HuH-7 (cell line): Measurements from ENCODE around the gene PRC1.
A peak's percentile ranks its signal among the peaks of the same experiment; 100 is the strongest.
"Not testable (repeated sequence)": the region's sequence is repeated elsewhere in the genome, so short reads cannot be mapped to it uniquely, and the experiment has no call there.

Source experiments
- DNase-seq: peaks from one replicate; pipeline ENCODE4 v3.0.0; 2011; ENCODE audit warnings: low spot score

Gene PRC1, protein sequence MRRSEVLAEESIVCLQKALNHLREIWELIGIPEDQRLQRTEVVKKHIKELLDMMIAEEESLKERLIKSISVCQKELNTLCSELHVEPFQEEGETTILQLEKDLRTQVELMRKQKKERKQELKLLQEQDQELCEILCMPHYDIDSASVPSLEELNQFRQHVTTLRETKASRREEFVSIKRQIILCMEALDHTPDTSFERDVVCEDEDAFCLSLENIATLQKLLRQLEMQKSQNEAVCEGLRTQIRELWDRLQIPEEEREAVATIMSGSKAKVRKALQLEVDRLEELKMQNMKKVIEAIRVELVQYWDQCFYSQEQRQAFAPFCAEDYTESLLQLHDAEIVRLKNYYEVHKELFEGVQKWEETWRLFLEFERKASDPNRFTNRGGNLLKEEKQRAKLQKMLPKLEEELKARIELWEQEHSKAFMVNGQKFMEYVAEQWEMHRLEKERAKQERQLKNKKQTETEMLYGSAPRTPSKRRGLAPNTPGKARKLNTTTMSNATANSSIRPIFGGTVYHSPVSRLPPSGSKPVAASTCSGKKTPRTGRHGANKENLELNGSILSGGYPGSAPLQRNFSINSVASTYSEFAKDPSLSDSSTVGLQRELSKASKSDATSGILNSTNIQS

DNA sequence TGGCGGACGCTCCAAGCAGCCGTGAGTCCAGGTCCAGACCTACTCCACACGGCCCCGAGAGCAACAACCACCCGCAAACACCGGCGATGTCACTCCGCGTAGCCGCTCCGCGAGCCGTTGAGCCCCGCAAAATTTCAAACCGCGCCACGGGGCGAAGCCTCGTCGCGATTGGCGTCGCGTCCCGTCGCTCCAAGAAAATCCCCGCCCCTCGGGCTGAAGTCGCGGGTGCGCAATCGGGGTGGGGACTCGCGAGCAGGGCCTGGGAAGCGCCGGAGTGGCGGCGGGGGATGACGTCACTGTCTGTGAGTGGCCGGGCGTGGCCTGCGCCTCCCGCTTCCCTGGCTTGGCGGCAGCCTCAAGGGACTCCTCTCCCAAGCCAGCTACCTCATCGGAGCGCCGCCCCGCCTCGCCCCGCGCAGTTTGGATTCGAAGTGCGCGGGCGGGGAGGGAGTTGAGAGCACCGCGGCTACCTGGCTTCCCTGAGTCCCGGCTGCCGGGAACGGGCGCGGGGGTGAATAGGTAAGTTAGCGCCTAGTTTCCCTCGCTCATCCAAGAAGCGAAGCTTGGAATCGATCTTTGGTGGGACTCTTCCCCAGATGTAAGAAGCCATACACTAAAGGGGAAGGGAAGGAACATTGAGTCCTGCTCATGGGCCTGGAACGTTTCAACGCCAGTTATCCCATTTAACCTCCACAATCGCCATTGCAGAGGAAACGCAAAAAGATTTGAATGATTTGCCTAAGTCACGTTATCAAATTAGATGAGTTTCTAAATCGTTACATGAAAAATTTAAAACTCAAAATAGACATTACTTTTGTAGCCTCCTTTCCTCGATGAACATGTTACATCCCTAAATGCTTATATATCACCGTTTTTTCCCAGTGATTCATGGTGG, at the start of gene PRC1:
Gene PRC1, minus strand, starts transcription at position 119 of the 895 bp plus-strand sequence. Its CDS starts 118 bp downstream, at position 1.
- peak; percentile 98 for DNase-seq

DNA sequence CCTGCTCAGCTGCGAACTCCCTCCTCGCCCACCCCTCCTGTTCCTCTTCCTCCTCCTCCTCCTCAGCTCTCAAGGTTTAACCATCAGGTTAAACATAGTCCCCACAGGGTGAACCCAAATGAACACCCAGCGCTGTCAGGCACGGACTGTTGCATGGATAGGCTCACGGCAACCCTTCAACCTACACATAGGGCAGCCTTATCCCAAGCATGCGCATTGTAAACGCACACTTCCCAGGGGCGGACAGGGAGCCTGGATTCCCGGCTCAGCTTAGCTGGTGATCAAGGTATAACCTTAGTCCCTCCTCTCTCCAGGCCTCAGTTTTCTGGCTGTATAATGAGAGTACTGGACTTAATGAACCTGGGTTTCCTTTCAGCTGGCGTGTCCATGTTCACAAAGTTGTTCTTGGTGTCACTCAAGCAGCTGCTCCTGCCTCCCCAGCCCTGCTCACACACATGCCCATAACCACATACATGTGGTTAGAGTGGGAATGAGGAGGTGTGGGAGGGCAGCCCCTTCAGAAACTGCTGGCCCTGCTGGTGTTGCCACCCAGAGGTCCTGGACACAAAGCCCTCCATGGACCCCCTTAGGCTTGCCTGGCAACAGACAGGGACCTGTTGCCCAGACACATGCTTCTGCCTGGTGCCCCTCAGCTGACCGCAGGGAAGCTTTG, 49.0 kb upstream of the PRC1 start:
- DNase-seq: no peak

DNA sequence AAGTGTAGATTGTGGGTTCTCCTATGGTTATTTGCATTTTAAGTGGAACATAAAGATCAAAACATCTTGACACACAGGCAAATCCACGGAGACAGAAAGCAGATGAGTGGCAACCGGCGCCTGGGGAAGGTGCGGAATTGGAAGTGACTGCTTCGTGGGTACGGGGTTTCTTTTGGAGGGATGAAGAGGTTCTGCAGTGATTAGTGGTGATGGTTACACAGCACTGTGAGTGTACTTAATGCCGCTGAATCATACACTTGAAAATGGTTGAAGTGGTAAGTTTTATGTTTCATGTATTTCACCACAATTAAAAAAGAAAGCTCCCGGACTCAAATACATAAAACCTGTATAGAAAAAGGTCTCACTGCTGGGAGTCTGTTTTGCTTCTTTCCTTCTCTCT, 46.5 kb upstream of the PRC1 start:
- no peak for DNase-seq

DNA sequence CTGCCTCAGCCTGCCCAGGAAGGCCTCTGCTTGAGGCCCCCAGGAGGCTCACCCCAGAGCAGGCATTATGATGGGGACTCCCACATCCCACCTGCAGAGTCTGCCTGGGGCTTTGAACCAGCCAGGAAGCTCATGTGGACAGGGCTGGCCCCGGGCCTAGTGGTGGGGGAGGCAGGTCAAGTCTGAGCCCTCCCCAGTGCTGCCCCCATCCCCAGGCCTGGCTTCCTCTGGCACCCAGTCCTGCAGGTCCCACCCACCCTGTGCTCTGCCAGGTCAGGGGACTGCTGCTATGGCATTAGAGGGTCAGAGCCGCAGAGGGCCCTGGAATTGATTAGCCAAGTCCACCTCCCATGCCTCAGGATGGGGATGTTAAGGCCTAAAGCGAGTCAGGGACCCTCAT, 45.7 kb upstream of the PRC1 start:
- no peak for DNase-seq

DNA sequence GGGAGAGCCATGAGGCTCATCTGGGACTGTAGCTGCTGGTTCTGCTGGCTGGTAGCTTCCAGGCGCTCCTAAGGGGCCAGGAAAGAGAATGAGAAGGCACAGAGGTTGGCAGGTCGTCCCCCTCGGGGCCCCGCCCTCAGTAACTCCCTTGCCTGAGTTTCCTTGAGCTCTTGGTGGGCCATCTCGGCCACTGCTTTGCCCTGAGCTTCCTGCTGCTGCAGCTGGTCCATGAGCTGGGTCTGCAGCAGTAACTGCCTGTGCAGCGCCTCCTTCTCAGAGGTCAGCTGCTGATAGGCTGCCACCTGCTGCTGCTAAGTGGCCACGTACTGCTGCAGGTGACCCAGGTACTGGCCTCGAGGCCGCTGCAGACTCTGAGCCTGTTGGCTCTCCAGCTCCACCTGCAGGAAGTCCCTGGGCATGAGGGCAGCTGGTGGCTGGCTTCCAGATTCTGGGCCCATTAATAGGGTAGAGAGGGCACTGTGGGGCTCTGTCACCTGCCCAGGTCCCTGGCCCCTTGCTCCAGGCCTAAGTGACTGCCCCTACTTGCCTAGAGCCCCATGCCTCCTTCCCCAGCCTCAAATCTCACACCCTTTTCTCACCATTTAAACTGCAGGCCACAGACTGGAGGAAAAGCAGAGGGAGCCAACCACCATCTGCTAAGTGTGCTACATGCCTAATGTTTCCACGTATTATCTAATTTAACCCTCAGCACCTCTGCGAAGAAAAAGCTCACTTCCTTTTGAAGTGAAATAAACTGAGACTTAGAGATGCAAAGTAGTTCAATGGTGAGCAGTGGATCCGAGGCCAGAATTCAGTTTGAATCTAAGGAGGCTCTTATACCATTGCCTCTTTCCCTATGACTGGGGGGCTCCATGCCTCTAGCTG, 38.8 kb upstream of the PRC1 start:
- DNase-seq: peak; percentile 60

DNA sequence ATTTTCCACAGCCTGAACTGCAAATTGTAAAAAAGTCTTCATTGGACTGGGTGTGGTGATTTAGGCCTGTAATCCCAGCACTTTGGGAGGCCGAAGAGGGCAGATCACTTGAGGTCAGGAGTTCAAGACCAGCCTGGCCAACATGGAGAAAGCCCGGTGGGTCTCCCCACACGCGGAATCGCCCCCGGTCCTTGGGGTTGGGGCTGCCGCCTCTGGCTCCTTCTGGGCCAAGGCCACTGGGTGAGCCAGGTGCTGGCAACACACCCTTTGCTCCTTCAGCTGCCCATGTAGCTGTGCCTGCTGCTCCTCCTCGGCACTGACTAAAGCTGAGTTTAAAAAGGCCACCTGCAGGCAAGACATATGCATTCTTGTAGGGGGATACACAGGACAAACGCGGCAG, 37.5 kb upstream of the PRC1 start:
- no peak for DNase-seq

DNA sequence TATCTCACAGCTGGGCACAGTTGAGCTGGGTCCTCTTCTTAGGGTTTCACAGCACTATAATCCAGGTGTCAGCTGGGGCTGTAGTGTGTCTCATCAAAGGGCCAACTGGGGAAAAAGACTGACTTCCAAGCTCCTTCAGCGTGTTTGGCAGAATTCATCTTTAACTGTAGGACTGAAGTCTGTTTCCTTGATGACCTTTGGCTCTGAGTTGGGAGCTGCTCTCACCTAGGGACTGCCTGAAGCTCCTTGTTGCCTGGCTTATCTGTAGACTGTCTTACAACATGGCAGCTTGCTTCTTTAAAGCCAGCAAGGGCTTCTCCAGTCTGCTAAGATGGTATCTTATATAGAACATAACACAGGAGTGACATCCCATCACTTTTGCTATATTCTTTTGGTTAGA, 33.3 kb upstream of the PRC1 start:
- DNase-seq: no peak

DNA sequence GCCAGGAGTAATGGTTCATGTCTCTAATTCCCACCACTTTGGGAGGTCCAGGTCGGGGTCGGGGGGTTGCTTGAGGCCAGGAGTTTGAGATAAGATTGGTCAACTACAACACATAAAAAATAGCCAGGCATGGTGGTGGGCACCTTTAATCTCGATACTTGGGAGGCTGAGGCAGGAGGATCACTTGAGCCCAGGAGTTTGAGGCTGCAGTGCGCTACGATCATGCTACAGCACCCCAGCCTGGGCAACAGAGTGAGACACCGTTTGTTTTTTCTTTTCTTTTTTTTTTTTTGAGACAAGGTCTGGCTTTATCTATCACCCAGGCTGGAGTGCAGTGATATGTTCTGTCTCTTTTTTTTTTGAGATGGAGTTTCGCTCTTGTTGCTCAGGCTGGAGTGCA, 29.4 kb upstream of the PRC1 start:
- no peak for DNase-seq

DNA sequence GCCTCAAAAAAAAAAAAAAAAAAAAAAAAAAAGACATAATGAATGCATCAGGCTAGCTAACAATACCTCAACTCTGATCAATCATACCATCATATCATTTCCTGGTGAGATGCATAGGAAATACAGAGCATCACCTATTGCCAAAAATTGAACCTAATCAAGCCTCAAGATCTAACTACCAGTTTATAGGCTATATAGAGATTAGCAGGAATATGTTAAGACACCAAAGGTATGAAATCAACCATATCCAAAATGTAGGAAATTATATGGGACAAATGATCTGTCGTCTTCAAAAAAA, 28.4 kb upstream of the PRC1 start:
- no peak for DNase-seq

DNA sequence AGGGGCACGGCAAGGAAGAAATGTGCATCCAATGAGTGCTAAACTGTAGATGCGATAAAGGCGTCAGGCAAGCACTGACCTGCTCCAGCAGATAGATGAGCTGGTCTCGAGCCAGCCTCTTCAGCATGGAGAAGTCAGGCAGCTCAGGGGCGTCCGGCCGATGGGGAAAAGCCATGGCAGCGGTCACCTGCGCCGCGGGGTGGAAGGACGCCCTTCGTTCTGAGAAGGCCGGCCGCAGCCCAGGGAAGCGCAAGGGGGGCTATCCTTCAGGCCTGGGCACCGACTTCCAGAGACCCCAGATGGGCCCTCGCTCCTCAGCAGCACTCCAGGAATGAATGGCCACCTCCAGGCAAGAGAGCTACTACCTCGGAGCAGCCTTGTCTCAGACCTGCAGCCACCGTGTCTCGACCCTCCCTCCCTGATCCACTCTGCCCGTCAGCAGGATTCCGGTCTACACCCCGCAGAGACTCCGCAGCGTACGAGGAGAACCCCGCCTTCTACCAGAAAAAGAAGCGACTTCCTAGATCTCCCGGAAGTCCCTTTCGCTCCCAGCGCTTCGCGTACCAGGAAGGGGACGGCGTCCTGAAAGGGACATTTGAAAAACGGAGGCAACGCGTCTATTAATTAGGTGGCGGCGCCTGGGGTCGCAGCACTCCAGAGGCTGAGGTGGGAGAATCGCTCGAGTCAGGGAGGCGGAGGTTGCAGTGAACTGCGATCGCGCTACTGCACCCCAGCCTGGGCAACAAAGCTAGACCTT, 27.9 kb upstream of the PRC1 start, which contains the start of gene VPS33B:
Gene VPS33B, minus strand, starts transcription at position 520 of the 757 bp plus-strand sequence. Its CDS starts 345 bp downstream, at position 175.
- peak; percentile 79 for DNase-seq

DNA sequence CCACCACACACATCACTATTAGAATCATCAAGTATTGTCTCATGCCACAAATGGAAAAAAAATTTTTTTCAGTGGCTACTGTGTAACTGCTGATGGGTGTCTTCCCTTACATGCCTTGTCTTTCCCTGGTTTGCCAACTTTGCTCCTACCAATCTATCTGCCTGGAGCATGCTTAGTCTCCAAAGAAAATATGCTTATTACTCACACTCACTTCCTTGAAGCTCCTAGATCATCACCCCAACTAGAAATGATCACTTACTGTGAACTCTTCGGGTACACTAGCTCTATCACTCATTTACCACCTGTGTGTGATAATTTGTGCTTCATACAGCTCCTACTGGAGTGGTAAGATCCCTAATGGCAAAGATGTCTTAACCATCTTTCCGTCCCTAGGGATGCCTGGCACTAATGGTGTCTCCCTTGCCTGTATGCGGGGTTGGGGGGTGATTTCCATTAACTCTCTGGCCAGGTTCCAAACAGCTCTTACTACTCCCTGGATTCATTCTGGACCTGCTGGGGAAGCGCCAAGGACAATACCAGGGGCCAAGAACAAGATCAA, 27.3 kb upstream of the PRC1 start:
- no peak for DNase-seq

DNA sequence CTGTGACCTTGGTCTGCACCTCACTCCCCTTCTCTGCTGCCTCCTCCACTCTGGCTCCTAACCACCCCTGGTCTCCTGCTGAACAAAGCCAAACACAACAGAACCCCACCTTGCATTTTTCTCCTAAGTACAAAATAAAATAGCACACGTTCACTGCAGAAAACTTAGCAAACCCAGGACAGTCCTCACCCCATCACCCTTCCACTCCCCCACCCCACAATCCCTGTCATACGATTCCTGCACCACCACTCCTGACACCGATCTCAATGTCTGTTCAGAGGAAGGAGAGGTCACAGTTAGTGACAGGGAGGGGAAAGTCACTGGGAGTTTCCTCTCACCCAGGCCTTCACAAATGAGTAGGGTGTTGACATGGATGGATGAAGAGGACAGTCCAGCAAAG, 23.8 kb upstream of the PRC1 start:
- no peak for DNase-seq

DNA sequence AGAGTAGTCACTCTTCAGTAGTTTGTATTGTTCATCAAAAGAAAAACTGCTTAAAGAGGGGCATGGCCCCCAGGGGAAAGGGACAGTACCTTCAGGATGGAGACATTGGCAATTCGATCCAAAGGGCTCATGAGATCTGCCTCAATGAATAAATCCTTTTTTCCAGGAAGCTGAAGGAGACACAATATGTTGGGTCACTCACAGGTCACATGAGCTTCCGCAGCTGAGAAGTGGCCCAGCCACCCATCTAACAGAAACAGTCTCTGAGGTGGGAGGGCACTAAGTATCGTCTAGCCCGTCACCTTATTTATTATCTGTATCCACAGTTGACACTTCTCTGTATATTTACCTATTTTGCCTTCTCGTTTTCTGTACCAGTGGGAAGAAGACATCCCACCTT, 23.4 kb upstream of the PRC1 start:
- no peak for DNase-seq

DNA sequence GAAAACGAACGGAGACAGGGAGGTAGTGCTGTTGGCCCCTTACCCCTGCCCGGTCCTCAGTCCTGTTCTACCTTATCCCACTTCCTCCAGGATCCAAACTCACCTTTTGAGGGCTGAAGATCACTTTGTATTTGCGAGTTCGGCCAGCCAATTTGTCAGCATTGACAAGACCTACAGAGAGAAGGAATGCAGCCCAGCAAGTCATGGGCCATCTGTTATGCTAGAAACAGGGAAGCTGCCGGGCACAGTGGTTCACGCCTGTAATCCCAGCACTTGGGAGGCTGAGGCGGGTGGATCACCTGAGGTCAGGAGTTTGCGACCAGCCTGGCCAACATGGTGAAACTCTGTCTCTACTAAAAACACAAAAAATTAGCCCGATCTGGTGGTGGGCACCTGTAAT, 19.4 kb upstream of the PRC1 start:
- DNase-seq: not testable (repeated sequence)

DNA sequence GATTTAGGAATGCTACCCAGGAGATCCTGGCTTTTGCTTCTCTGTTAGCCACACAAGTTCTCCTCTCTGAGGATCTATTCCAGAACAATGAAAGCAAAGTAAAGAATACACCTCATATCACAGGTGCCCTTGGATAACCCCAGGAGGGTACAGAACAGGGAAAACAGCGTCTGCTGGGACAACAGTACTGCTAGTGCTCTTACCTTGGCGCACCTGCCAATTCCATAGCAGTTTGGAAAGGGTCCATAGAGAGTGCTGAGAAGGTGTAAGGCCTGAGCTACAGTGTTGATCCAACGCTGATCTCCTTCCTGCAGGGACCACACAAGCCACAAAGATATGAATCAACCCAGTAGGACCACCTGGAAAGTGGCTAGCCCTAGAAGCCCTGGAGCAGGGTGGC, 12.9 kb upstream of the PRC1 start:
- DNase-seq: no peak

DNA sequence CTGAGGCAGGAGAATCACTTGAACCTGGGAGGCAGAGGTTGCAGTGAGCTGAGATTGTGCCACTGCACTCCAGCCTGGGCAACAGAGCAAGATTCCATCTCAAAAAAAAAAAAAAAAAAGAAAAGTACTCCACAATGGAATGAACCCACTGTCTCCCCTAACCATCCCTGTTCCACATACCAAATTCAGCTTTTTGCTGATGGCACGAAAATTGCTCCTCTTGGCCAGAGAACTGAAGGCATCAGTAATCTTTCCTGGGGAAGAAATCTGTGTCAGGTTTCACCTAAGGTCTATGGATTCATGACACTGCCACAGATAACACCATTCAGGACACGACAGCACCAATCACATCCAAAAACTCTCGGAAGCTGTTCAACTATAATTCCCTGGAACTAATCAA, 6.9 kb upstream of the PRC1 start:
- no peak for DNase-seq

DNA sequence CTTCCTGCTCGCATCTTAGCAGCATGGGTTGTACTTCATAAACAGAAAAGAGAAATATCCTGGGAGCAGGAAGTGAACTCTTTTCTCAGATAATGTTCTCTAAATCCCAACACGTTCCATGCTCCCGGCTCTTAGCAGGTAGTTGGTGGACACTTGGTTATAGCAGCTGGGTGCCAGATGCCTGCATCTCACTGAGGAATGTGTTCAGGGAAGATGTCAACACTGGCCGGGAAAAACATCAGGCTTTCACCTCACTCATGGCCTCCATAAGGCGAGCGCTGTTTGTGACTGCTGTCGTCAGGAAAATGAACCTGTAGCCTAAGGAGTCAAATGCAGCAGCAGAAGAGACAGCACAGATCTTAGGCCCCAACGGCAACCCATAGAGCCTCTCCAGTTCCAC, 4.4 kb upstream of the PRC1 start:
- DNase-seq: no peak

DNA sequence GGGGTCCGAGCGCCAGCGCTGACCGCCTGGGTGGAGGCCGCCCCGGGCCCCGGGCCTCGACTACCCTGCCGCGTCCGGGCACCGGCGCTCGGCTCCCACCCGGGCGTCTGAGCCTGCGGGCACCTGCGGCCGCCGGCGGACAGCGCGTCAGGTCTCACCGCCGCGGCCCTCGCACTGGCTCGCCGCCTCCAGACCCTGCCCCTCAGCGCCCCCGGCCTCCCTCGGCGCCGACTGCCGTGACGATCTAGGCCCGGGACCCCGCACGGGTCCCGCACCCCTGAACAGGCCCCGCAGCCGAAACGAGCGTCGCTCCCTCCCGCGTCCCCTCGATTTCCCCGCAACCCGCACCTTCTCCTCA, 297 bp downstream of the PRC1 start:
- DNase-seq: no peak

DNA sequence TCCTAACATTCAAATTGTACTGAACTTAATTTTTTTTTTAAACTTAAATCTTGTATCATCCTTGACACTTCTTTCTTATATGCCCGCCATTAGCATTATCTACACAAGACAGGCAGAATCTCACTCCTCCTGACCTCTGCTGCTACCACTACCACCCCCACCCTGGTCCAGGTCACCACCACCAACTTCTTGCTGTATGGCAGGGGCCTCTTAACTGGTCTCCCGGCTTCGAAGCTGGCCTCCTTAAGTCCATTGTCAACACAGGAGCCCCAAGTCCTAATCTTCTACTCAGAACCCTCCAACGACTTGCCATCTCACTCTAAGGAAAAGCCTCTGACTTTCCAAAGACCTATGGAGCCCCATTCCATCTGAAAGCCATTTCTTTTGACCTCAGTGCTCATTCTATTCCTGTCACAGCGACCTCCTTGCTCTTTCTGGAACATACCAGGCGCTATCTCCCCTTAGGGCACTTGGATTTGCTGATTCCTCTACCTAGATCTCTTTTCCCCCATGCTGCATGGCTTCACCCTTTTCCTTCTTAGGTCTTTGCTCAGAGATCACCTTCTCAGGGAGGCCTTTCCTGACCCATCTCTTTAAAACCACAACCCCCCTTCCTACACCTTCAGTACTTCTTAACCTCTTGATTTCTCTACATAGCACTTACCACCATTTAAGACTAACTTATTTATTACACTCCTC, 2.6 kb downstream of the PRC1 start:
- DNase-seq: no peak

DNA sequence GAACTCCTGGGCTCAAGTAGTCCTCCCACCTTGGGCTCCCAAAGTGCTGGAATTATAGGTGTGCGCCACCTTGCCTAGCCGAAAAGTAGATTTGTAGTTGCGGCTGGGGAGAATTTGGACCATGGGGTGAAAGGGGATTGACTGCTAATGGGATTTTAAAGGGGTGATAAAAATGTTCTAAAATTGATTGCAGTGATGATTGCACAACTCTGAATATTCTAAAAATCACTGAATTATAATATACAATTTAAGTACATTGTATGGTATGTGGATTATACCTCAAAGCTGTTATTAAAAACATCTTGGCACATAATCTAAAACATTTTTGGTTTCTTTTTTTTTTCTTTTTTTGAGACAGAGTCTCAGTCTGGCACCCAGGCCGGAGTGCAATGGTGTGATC, 3.9 kb downstream of the PRC1 start:
- DNase-seq: no peak
